Astrocyte (in vitro differentiated cells and primary cell): ENCODE results near the gene CAMK2G. TPM values are rescaled to one million over a fixed set of nuclear protein-coding genes. Genes with fewer than 3 reads are reported as not detected.
"Not testable (repeated sequence)": the region's sequence is repeated elsewhere in the genome, so short reads cannot be mapped to it uniquely, and the experiment has no call there.

ENCODE experiments used
- DNase-seq: peaks from one replicate; pipeline ENCODE4 v3.0.0-alpha.2; 2010; ENCODE audit warnings: low read depth
- FAIRE-seq: peaks from 2 replicates; lab custom pipeline; 2011; peaks lifted over from hg19 to GRCh38; lab: Jason Lieb, UNC
- H2AFZ ChIP-seq: 2 replicates; pipeline ENCODE4 v1.6.0; 2012; ENCODE audit warnings: low read depth, low read length, inconsistent platforms
- H3K27ac ChIP-seq: 2 replicates; pipeline ENCODE4 v1.5.1; 2011; ENCODE audit warnings: low read depth, low read length, inconsistent platforms
- H3K27me3 ChIP-seq: 2 replicates; pipeline ENCODE4 v1.6.0; 2011; ENCODE audit warnings: low read length, inconsistent platforms; ENCODE audit not compliant: insufficient read depth
- H3K36me3 ChIP-seq: 2 replicates; pipeline ENCODE4 v1.5.1; 2011; ENCODE audit warnings: low read length, inconsistent platforms; ENCODE audit not compliant: insufficient read depth
- H3K4me1 ChIP-seq: 2 replicates; pipeline ENCODE4 v1.5.1; 2011; ENCODE audit warnings: low read length, inconsistent platforms; ENCODE audit not compliant: insufficient read depth
- H3K4me2 ChIP-seq: 2 replicates; pipeline ENCODE4 v1.6.0; 2012; ENCODE audit warnings: low read length, inconsistent platforms
- H3K4me3 ChIP-seq: 2 replicates; pipeline ENCODE4 v1.5.1; 2011; ENCODE audit warnings: low read depth, mild to moderate bottlenecking, low read length, inconsistent platforms; ENCODE audit not compliant: insufficient read depth
- H3K79me2 ChIP-seq: 2 replicates; pipeline ENCODE4 v1.6.0; 2012; ENCODE audit warnings: mild to moderate bottlenecking, low read length, inconsistent platforms; ENCODE audit not compliant: insufficient read depth
- H3K9ac ChIP-seq: 2 replicates; pipeline ENCODE4 v1.6.0; 2012; ENCODE audit warnings: mild to moderate bottlenecking, low read length, inconsistent platforms
- H3K9me3 ChIP-seq: 2 replicates; pipeline ENCODE4 v1.5.1; 2012; ENCODE audit warnings: low read depth, mild to moderate bottlenecking, low read length, inconsistent platforms; ENCODE audit not compliant: insufficient read depth
- H4K20me1 ChIP-seq: 2 replicates; pipeline ENCODE4 v1.6.0; 2012; ENCODE audit warnings: low read length, inconsistent platforms; ENCODE audit not compliant: insufficient read depth
- H3K27ac Mint-ChIP-seq: one replicate; pipeline ENCODE4 v1.8.0; 2021; ENCODE audit warnings: mild to moderate bottlenecking, mixed read lengths; ENCODE audit not compliant: unreplicated experiment
- H3K27me3 Mint-ChIP-seq: one replicate; pipeline ENCODE4 v1.8.0; 2021; ENCODE audit warnings: low read depth, mixed read lengths; ENCODE audit not compliant: unreplicated experiment
- H3K36me3 Mint-ChIP-seq: one replicate; pipeline ENCODE4 v1.8.0; 2021; ENCODE audit warnings: low read depth, mixed read lengths; ENCODE audit not compliant: unreplicated experiment
- H3K4me1 Mint-ChIP-seq: one replicate; pipeline ENCODE4 v1.8.0; 2021; ENCODE audit warnings: low read depth, mixed read lengths; ENCODE audit not compliant: unreplicated experiment
- H3K4me3 Mint-ChIP-seq: one replicate; pipeline ENCODE4 v1.8.0; 2021; ENCODE audit warnings: mild to moderate bottlenecking, moderate library complexity, mixed read lengths; ENCODE audit not compliant: unreplicated experiment
- H3K9me3 Mint-ChIP-seq: one replicate; pipeline ENCODE4 v1.8.0; 2021; ENCODE audit warnings: mild to moderate bottlenecking, mixed read lengths; ENCODE audit not compliant: unreplicated experiment
- CTCF ChIP-seq: IDR thresholded peaks from 2 replicates; pipeline ENCODE4 v1.5.1; 2011; ENCODE audit warnings: low read depth, mild to moderate bottlenecking, inconsistent platforms, low read length, moderate library complexity; ENCODE audit not compliant: insufficient read depth
- EZH2 ChIP-seq: IDR thresholded peaks from 2 replicates; pipeline ENCODE4 v1.6.1; 2012; ENCODE audit warnings: mild to moderate bottlenecking, low read length, inconsistent platforms; ENCODE audit not compliant: insufficient read depth
- total RNA-seq: library from RNA; stranded (reverse); gene quantifications from 2 replicates; pipeline ENCODE4 v1.2.1, GENCODE V29; 2021

Gene CAMK2G
- total RNA-seq, 1 donor from 2014 or later, result 19.8 TPM

GRCh38 chr10:73789659-73790055 lies 84.7 kb downstream of the CAMK2G start:
- peaks cover 13% of the 10 kb centered on the region for H3K4me1 ChIP-seq
- TF ChIP-seq EZH2, result no peak
- peaks cover 54% of the 10 kb centered on the region for H4K20me1 ChIP-seq
- peaks cover 29% of the 10 kb centered on the region for H3K36me3 ChIP-seq
- H3K27me3 ChIP-seq, result no peaks in the 10 kb centered on the region
- Mint-ChIP-seq H3K27ac (no peak overlapping the region), H3K9me3 (no peaks in the 10 kb centered on the region), H3K27me3 (no peaks in the 10 kb centered on the region), H3K36me3 (peaks cover 31% of the 10 kb centered on the region), H3K4me3 (no peak overlapping the region), H3K4me1 (peaks cover 9% of the 10 kb centered on the region)
- H3K79me2 ChIP-seq, result peaks cover 43% of the 10 kb centered on the region
- H3K4me3 ChIP-seq, result no peak overlapping the region
- no peak overlapping the region for H3K4me2 ChIP-seq
- H2AFZ ChIP-seq, result no peak overlapping the region
- FAIRE-seq, result no peak
- no peak overlapping the region for H3K27ac ChIP-seq
- no peaks in the 10 kb centered on the region for H3K9me3 ChIP-seq
- no peak overlapping the region for H3K9ac ChIP-seq
- no peak for DNase-seq

- Histone ChIP-seq H4K20me1 (peaks cover 54% of the 10 kb centered on the region), H3K79me2 (peaks cover 49% of the 10 kb centered on the region), H2AFZ (no peak overlapping the region), H3K27ac (no peak overlapping the region), H3K9ac (no peak overlapping the region), H3K4me3 (no peak overlapping the region), H3K27me3 (no peaks in the 10 kb centered on the region), H3K4me1 (peaks cover 13% of the 10 kb centered on the region), H3K4me2 (no peak overlapping the region), H3K9me3 (no peaks in the 10 kb centered on the region), H3K36me3 (peaks cover 23% of the 10 kb centered on the region)
- H3K36me3 Mint-ChIP-seq, result peaks cover 26% of the 10 kb centered on the region
- no peak overlapping the region for H3K4me3 Mint-ChIP-seq
- TF ChIP-seq CTCF (no peak), EZH2 (no peak)
- no peak overlapping the region for H3K27ac Mint-ChIP-seq
- peaks cover 9% of the 10 kb centered on the region for H3K4me1 Mint-ChIP-seq
- no peaks in the 10 kb centered on the region for H3K9me3 Mint-ChIP-seq
- FAIRE-seq (no peak), DNase-seq (no peak)
- no peaks in the 10 kb centered on the region for H3K27me3 Mint-ChIP-seq
These were observed 85.3 kb downstream of the CAMK2G start for GRCh38 chr10:73788864-73789658.

DNA sequence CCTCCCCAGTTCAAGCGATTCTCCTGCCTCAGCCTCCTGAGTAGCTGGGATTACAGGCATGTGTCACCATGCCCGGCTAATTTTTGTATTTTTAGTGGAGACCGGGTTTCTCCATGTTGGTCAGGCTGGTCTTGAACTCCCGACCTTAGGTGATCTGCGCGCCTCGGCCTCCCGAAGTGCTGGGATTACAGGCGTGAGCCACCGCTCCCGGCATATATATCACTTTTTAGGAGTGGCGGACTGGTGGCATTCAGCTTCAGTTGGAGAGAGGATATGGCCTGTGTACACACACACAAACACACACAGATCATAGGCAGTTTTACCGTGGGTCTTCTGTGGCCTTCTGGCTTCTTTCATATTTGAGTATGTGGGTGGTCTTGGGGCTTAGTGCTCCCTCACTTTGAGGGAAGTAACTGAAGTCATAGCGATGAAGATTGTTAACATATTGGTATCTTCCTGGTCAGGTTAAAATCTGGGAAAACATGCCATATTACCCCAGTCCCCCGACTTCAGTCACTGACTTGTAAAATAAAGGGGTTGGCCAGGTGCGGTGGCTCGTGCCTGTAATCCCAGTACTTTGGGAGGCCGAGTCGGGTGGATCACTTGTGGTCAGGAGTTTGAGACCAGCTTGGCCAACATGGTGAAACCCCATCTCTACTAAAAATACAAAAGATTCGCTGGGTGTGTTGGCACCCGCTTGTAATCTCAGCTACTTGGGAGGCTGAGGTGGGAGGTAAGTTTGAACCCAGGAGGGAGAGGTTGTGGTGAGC lies 87.1 kb downstream of the CAMK2G start:
- H2AFZ ChIP-seq, H3K27me3 ChIP-seq, DNase-seq, H3K27me3 Mint-ChIP-seq, FAIRE-seq, H3K27ac ChIP-seq, H3K9me3 Mint-ChIP-seq, H3K9ac ChIP-seq, H3K9me3 ChIP-seq: not testable (repeated sequence)
- Histone ChIP-seq H3K4me1 (peaks cover 19% of the 10 kb centered on the region), H3K79me2 (peaks cover 67% of the 10 kb centered on the region), H3K36me3 (peaks cover 15% of the 10 kb centered on the region), H3K4me3 (peak overlapping the region; percentile 81), H4K20me1 (peaks cover 56% of the 10 kb centered on the region), H3K4me2 (peak overlapping the region; percentile 98)
- peak overlapping the region; percentile 100 for H3K4me3 Mint-ChIP-seq
- peaks cover 14% of the 10 kb centered on the region for H3K4me1 Mint-ChIP-seq
- peaks cover 15% of the 10 kb centered on the region for H3K36me3 Mint-ChIP-seq
- peak overlapping the region; percentile 62 for H3K27ac Mint-ChIP-seq
